K562 (cell line): ENCODE results near the gene RCHY1. TPM values are rescaled to one million over a fixed set of nuclear protein-coding genes. Genes with fewer than 3 reads are reported as not detected.
"Not testable (repeated sequence)": the region's sequence is repeated elsewhere in the genome, so short reads cannot be mapped to it uniquely, and the experiment has no call there.

ENCODE experiments used
- ATAC-seq: fragments of 200-7000 bp; cut with Tn5 transposase; 3 replicates; pipeline ENCODE4 v1.9.1; 2020; ENCODE audit warnings: moderate library complexity
- BruUV-seq: library from RNA; stranded (reverse); fragments of 400-500 nt; replicated peaks from 2 replicates; lab custom pipeline; 2021; lab: Mats Ljungman, UMichigan
- CTCF ChIA-PET: fragments of 300-600 bp; formaldehyde crosslinking; extraction: SDS; loops from one replicate; lab custom pipeline; 2021; ENCODE audit warnings: low intra/inter-chr PET ratio; lab: Yijun Ruan, JAX
- POLR2A ChIA-PET: fragments of 300-600, 350-650 bp; sonication (Branson Sonifier 250); formaldehyde crosslinking; extraction: SDS; loops from one replicate; lab custom pipeline; 2021; ENCODE audit warnings: antibody characterized with exemption, inconsistent platforms; lab: Yijun Ruan, JAX
- DNase-seq, 4 experiments: peaks; one replicate each; pipeline versions ENCODE4 v3.0.0 to v3.0.0-alpha.2; 2011 to 2018; ENCODE audit warnings: low spot score in 3 of 4, mixed read lengths in 3 of 4; ENCODE audit errors: extremely low read depth in 1 of 4
- FAIRE-seq: peaks from 2 replicates; lab custom pipeline; 2011; peaks lifted over from hg19 to GRCh38; lab: Jason Lieb, UNC
- H2AFZ ChIP-seq: 2 replicates; pipeline ENCODE4 v1.6.0; 2011; ENCODE audit warnings: low read depth, low read length, control low read depth, inconsistent platforms
- H3K27ac ChIP-seq: fragments of 200-600 bp; 3 replicates; pipeline ENCODE4 v1.8.0; 2011; ENCODE audit warnings: low read depth, mild to moderate bottlenecking, control low read depth, inconsistent platforms, low read length, moderate library complexity, mixed read lengths; ENCODE audit errors: extremely low read depth
- H3K27me3 ChIP-seq, 2 experiments: fragments of 300-600 bp in 1 of 2; 2 replicates in 1 of 2; 3 replicates in 1 of 2; pipeline versions ENCODE4 v1.6.0 to v1.8.0; 2011; ENCODE audit warnings: inconsistent platforms in 2 of 2, low read length in 2 of 2, mild to moderate bottlenecking in 1 of 2, mixed read lengths in 1 of 2, moderate library complexity in 1 of 2; ENCODE audit not compliant: control insufficient read depth in 2 of 2, insufficient read depth in 2 of 2
- H3K36me3 ChIP-seq: fragments of 300-600 bp; 3 replicates; pipeline ENCODE4 v1.8.0; 2011; ENCODE audit warnings: mild to moderate bottlenecking, low read length, inconsistent platforms; ENCODE audit not compliant: control insufficient read depth, insufficient read depth
- H3K4me1 ChIP-seq, 2 experiments: fragments of 200-600 bp in 1 of 2; replicated peaks in 1 of 2; 2 replicates in 1 of 2; 3 replicates in 1 of 2; pipeline versions ENCODE4 v1.5.1 to v1.8.0; 2011; ENCODE audit warnings: inconsistent platforms in 2 of 2, low read length in 2 of 2, mild to moderate bottlenecking in 1 of 2, mixed read lengths in 1 of 2, moderate library complexity in 1 of 2; ENCODE audit not compliant: control insufficient read depth in 2 of 2, insufficient read depth in 2 of 2
- H3K4me2 ChIP-seq: 2 replicates; pipeline ENCODE4 v1.6.1; 2011; ENCODE audit warnings: low read length, control low read depth, inconsistent platforms, mixed read lengths; ENCODE audit not compliant: insufficient read depth
- H3K4me3 ChIP-seq: fragments of 200-600 bp; sonication (generic), shearing (Covaris generic); 2 replicates; pipeline ENCODE4 v1.5.1; 2016; ENCODE audit warnings: control low read depth, inconsistent platforms
- H3K79me2 ChIP-seq: fragments of 200-600 bp; 3 replicates; pipeline ENCODE4 v1.8.0; 2011; ENCODE audit warnings: low read length, inconsistent platforms; ENCODE audit not compliant: control insufficient read depth, insufficient read depth
- H3K9ac ChIP-seq, 2 experiments: 2 replicates each; pipeline versions ENCODE4 v1.6.0 to v1.6.1; 2011; ENCODE audit warnings: low read depth in 2 of 2, low read length in 2 of 2, control low read depth in 1 of 2, inconsistent platforms in 1 of 2, mild to moderate bottlenecking in 1 of 2, mixed read lengths in 1 of 2; ENCODE audit not compliant: insufficient read depth in 1 of 2
- H3K9me1 ChIP-seq: one replicate; pipeline ENCODE4 v1.6.0; 2011; ENCODE audit warnings: inconsistent platforms, mild to moderate bottlenecking, low read length, moderate library complexity; ENCODE audit not compliant: control insufficient read depth, insufficient read depth
- H3K9me3 ChIP-seq: replicated peaks from 2 replicates; pipeline ENCODE4 v1.5.1; 2011; ENCODE audit warnings: low read depth, low read length, inconsistent platforms; ENCODE audit not compliant: control insufficient read depth, insufficient read depth
- H4K20me1 ChIP-seq: replicated peaks from 2 replicates; pipeline ENCODE4 v1.6.1; 2011; ENCODE audit warnings: low read length, inconsistent platforms, mixed read lengths; ENCODE audit not compliant: control insufficient read depth, insufficient read depth
- CBX3 ChIP-seq, 2 experiments: IDR thresholded peaks; 1 replicate in 1 of 2; 2 replicates in 1 of 2; pipeline ENCODE4 v1.6.1; 2012; ENCODE audit warnings: inconsistent platforms in 2 of 2, low read length in 2 of 2, borderline replicate concordance in 1 of 2, control low read depth in 1 of 2
- CC2D1A ChIP-seq: fragments of 450-650 bp; IDR thresholded peaks from 2 replicates; pipeline ENCODE4 v1.6.1; 2017; ENCODE audit warnings: mild to moderate bottlenecking
- EHMT2 ChIP-seq: fragments of 450-650 bp; IDR thresholded peaks from 2 replicates; pipeline ENCODE4 v1.6.1; 2018; ENCODE audit warnings: antibody characterized with exemption
- NFIC ChIP-seq: fragments of 450-650 bp; IDR thresholded peaks from 2 replicates; pipeline ENCODE4 v1.6.1; 2017; ENCODE audit warnings: mild to moderate bottlenecking, inconsistent platforms
- TRIM24 ChIP-seq, 2 experiments: fragments of 450-650 bp; IDR thresholded peaks; 2 replicates each; pipeline ENCODE4 v1.6.1; 2016
- ZFP36 ChIP-seq: fragments of 150-350 bp; IDR thresholded peaks from 2 replicates; pipeline ENCODE4 v1.6.1; 2018; ENCODE audit warnings: low read length, low read depth; ENCODE audit not compliant: partially characterized antibody
- ZNF766 ChIP-seq: fragments of 200-800 bp; sonication (Bioruptor generic); conservative IDR thresholded peaks from 2 replicates; pipeline ENCODE4 v1.6.1; 2016; ENCODE audit warnings: missing genetic modification characterization, missing compliant biosample characterization
- WGBS: fragments of 100-300 bp; shearing (Covaris generic); methylation state at CpG from one replicate; pipeline ENCODE4 v1.1.6; 2016; ENCODE audit warnings: low coverage, mixed read lengths; ENCODE audit not compliant: insufficient coverage; ENCODE audit errors: missing lambda C conversion rate; 5-methylcytosine and 5-hydroxymethylcytosine counted together
- in situ Hi-C: fragments of 300-500 bp; cut with MboI; formaldehyde crosslinking; loops from 4 replicates; pipeline ENCODE4 v1.15.0; 2018; ENCODE audit warnings: inconsistent platforms, mixed read lengths
- intact Hi-C: fragments of 100-400 bp; cut with micrococcal nuclease; formaldehyde crosslinking; loops from 2 replicates; pipeline ENCODE4 v1.14.2; 2022
- polyA plus RNA-seq, 8 experiments: library from polyadenylated mRNA; depleted of rRNA in 4 of 8; stranded (reverse) in 5 of 8; unstranded in 3 of 8; fragments of >200 nt; fragmentation: Nextera tagmentation in 2 of 8; fragmentation: Illumina TruSeq in 1 of 8; extraction: Ambion mirVana in 2 of 8; extraction: Trizol in 1 of 8; gene quantifications; 2 replicates each; pipeline versions ENCODE4 v1.2.1 to v1.2.3, GENCODE V29; 2011 to 2014; ENCODE audit warnings: inconsistent platforms in 1 of 8, missing spikeins in 1 of 8
- total RNA-seq, 7 experiments: library from RNA; depleted of rRNA in 6 of 7; stranded (reverse); fragments of >200 nt in 6 of 7; fragmentation: Illumina TruSeq in 2 of 7; extraction: Trizol in 2 of 7; gene quantifications; 2 replicates each; pipeline versions ENCODE4 v1.2.1 to v1.2.3, GENCODE V29; 2011 to 2021; ENCODE audit warnings: low replicate concordance in 1 of 7
- TF ChIP-seq, protein P1 (sequence below): fragments of 450-650 bp; IDR thresholded peaks from 2 replicates; pipeline ENCODE4 v1.6.1; 2016; ENCODE audit warnings: mild to moderate bottlenecking
- TF ChIP-seq, protein P2 (sequence below): sonication (generic); formaldehyde crosslinking; IDR thresholded peaks from 2 replicates; pipeline ENCODE4 v1.8.1; 2023; ENCODE audit warnings: mild to moderate bottlenecking, missing genetic modification reagents

Gene RCHY1
- total and polyA plus RNA-seq, 9 of the 15 experiments (the other 6 are each of a cell fraction or from before 2014, with no cell fraction given), result 27.3 to 85.1 (median 45.9) TPM

DNA sequence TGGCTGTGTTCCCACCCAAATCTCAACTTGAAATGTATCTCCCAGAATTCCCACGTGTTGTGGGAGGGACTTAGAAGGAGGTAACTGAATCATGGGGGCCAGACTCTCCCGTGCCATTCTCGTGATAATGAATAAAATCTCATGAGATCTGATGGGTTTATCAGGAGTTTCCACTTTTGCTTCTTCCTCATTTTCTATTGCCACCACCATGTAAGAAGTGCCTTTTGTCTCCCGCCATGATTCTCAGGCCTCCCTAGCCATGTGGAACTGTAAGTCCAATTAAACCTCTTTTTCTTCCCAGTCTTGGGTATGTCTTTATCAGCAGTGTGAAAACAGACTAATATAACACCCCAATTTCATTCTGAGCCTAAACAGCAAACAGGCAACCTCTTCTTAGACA lies 4.6 kb downstream of the RCHY1 start:
- H3K79me2 ChIP-seq, result peaks cover 74% of the 10 kb centered on the region
- H3K36me3 ChIP-seq, result peaks cover 48% of the 10 kb centered on the region; the same call in 2 of the 3 replicates
- H3K9me1 ChIP-seq, H2AFZ ChIP-seq, H3K4me2 ChIP-seq, CTCF ChIA-PET, intact Hi-C loops, H3K9me3 ChIP-seq, H3K27me3 ChIP-seq, FAIRE-seq, H3K27ac ChIP-seq, ATAC-seq, H3K9ac ChIP-seq, in situ Hi-C loops, BruUV-seq, H3K4me3 ChIP-seq: not testable (repeated sequence)
- H3K4me1 ChIP-seq, result peaks cover 0 to 18% of the 10 kb centered on the region in 2 experiments; a peak in 4 of 5 replicates
- peaks cover 10% of the 10 kb centered on the region; the same call in 1 of the 2 replicates for H4K20me1 ChIP-seq
- WGBS, result 37% methylated on average over 4 of the region's 4 CpGs
- POLR2A ChIA-PET, result interaction anchor here (1.3 kb wide), 1 partner anchor 9 kb away, joined by 4 read pairs; no protein-coding TSS in a partner anchor
- peak in 1 of 4 experiments; percentile 17 for DNase-seq
- peak; percentile 97 for TF ChIP-seq ZNF766 (CRISPR knock-in tag)
- TF ChIP-seq, protein P1, sequence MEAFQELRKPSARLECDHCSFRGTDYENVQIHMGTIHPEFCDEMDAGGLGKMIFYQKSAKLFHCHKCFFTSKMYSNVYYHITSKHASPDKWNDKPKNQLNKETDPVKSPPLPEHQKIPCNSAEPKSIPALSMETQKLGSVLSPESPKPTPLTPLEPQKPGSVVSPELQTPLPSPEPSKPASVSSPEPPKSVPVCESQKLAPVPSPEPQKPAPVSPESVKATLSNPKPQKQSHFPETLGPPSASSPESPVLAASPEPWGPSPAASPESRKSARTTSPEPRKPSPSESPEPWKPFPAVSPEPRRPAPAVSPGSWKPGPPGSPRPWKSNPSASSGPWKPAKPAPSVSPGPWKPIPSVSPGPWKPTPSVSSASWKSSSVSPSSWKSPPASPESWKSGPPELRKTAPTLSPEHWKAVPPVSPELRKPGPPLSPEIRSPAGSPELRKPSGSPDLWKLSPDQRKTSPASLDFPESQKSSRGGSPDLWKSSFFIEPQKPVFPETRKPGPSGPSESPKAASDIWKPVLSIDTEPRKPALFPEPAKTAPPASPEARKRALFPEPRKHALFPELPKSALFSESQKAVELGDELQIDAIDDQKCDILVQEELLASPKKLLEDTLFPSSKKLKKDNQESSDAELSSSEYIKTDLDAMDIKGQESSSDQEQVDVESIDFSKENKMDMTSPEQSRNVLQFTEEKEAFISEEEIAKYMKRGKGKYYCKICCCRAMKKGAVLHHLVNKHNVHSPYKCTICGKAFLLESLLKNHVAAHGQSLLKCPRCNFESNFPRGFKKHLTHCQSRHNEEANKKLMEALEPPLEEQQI, result peak; percentile 81
- peak; percentile 74 to 79 for TF ChIP-seq TRIM24 (IDR thresholded peaks at IDR 0.05)
- TF ChIP-seq CBX3 (IDR thresholded peaks at IDR 0.05; ENCODE audit: borderline replicate concordance in 1 of 2, low read length in 2 of 2), result peak in 1 of 2 experiments; percentile 76; a peak in 2 of 3 replicates
- TF ChIP-seq EHMT2, result peak; percentile 60
- peak; percentile 88 for TF ChIP-seq ZFP36
- TF ChIP-seq, protein P2, sequence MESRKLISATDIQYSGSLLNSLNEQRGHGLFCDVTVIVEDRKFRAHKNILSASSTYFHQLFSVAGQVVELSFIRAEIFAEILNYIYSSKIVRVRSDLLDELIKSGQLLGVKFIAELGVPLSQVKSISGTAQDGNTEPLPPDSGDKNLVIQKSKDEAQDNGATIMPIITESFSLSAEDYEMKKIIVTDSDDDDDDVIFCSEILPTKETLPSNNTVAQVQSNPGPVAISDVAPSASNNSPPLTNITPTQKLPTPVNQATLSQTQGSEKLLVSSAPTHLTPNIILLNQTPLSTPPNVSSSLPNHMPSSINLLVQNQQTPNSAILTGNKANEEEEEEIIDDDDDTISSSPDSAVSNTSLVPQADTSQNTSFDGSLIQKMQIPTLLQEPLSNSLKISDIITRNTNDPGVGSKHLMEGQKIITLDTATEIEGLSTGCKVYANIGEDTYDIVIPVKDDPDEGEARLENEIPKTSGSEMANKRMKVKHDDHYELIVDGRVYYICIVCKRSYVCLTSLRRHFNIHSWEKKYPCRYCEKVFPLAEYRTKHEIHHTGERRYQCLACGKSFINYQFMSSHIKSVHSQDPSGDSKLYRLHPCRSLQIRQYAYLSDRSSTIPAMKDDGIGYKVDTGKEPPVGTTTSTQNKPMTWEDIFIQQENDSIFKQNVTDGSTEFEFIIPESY (CRISPR knock-in tag), result peak; percentile 91
- peak; percentile 58 for TF ChIP-seq CC2D1A
- TF ChIP-seq NFIC, result peak; percentile 39
